GM18870 (cell line): ENCODE results near the gene MCU.

Experiments used
- ATAC-seq: cut with Tn5 transposase; IDR thresholded peaks from one replicate; pipeline ENCODE4 v1.9.1; 2021; ENCODE audit warnings: moderate library complexity; ENCODE audit not compliant: unreplicated experiment

MCU gene

GRCh38 chr10:72930276-72930675 is 238.3 kb downstream of the MCU start:
- no peak for ATAC-seq

DNA sequence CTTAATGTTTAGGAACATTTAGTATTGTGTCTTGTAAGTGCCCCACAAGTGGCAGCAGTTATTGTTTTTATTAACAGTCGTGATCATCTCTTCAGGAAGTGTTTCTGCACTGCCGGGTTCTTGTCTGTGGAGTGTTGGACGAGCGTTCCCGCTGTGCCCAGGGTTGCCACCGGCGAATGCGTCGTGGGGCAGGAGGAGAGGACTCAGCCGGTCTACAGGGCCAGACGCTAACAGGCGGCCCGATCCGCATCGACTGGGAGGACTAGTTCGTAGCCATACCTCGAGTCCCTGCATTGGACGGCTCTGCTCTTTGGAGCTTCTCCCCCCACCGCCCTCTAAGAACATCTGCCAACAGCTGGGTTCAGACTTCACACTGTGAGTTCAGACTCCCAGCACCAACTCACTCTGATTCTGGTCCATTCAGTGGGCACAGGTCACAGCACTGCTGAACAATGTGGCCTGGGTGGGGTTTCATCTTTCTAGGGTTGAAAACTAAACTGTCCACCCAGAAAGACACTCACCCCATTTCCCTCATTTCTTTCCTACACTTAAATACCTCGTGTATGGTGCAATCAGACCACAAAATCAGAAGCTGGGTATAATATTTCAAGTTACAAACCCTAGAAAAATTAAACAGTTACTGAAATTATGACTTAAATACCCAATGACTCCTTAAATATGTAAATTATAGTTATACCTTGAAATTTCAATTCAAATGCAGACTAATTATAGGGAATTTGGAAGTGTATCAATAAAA is 240.5 kb downstream of the MCU start:
- ATAC-seq, result no peak

DNA sequence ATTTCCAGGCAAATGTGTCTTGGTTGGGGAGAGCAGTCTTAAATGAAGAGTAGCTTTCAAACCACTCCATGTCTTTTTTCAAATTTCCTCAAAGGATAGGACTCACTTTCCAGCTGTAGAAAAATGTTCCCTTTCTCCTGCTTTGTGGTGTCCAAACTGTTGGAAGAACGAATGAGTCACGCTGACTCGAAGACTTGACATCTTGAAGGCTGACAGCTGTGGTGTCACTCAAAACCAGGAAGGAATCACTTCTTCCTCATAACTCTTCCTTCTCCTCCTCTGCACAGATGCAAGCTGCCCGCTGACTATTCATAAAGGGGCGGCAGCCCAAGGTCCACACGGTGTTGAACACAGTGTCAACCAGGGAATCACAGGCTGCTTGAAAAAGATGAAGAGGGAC is 243.4 kb downstream of the MCU start:
- no peak for ATAC-seq
